GM12878 (cell line): ENCODE results near the gene CHID1. TPM values are rescaled to one million over a fixed set of nuclear protein-coding genes. Genes with fewer than 3 reads are reported as not detected.

ENCODE experiments used
- ATAC-seq: fragments of 200-7000 bp; cut with Tn5 transposase; 3 replicates; pipeline ENCODE4 v1.9.1; 2020; ENCODE audit warnings: mild to moderate bottlenecking, moderate library complexity
- BruUV-seq: library from RNA; stranded (reverse); fragments of 400-500 nt; replicated peaks from 2 replicates; lab custom pipeline; 2021; lab: Mats Ljungman, UMichigan
- CTCF ChIA-PET: fragments of 300-600 bp; sonication (Branson Sonifier 250); formaldehyde crosslinking; extraction: SDS; loops from one replicate; lab custom pipeline; 2021; ENCODE audit warnings: inconsistent platforms; lab: Yijun Ruan, JAX
- POLR2A ChIA-PET: fragments of 350-600 bp; formaldehyde crosslinking; extraction: SDS; loops from one replicate; lab custom pipeline; 2021; ENCODE audit warnings: inconsistent platforms; lab: Charles Lee
- RAD21 ChIA-PET: fragments of 300-600 bp; sonication (Branson Sonifier 250); formaldehyde crosslinking; loops from one replicate; lab custom pipeline; 2023; ENCODE audit warnings: antibody characterized with exemption; ENCODE audit not compliant: unreplicated experiment; lab: Charles Lee
- SMC1A ChIA-PET: fragments of 300-600 bp; sonication (Branson Sonifier 250); formaldehyde crosslinking; loops from one replicate; lab custom pipeline; 2023; ENCODE audit not compliant: unreplicated experiment, uncharacterized antibody; lab: Charles Lee
- DNase-seq: peaks from one replicate; pipeline ENCODE4 v3.0.0-alpha.2; 2011; ENCODE audit warnings: low read depth, low spot score
- FAIRE-seq: peaks from 3 replicates; lab custom pipeline; 2011; peaks lifted over from hg19 to GRCh38; lab: Jason Lieb, UNC
- H2AFZ ChIP-seq: 2 replicates; pipeline ENCODE4 v1.6.0; 2011; ENCODE audit warnings: low read depth, low read length, control low read depth; ENCODE audit not compliant: control insufficient read depth
- H3K27ac ChIP-seq: 2 replicates; pipeline ENCODE4 v1.5.1; 2011; ENCODE audit warnings: control low read depth; ENCODE audit not compliant: control insufficient read depth, insufficient read depth
- H3K27me3 ChIP-seq, 2 experiments: replicated peaks in 1 of 2; 2 replicates each; pipeline versions ENCODE4 v1.6.0 to v1.6.1; 2011; ENCODE audit warnings: low read length in 1 of 2; ENCODE audit not compliant: control insufficient read depth in 2 of 2, insufficient read depth in 2 of 2
- H3K36me3 ChIP-seq, 2 experiments: 2 replicates each; pipeline ENCODE4 v1.5.1; 2011; ENCODE audit warnings: low read length in 1 of 2; ENCODE audit not compliant: control insufficient read depth in 2 of 2, insufficient read depth in 2 of 2
- H3K4me1 ChIP-seq: 2 replicates; pipeline ENCODE4 v1.6.1; 2011; ENCODE audit warnings: mild to moderate bottlenecking, low read length, moderate library complexity, mixed read lengths; ENCODE audit not compliant: control insufficient read depth, insufficient read depth
- H3K4me2 ChIP-seq: 2 replicates; pipeline ENCODE4 v1.6.0; 2011; ENCODE audit warnings: control low read depth; ENCODE audit not compliant: control insufficient read depth, insufficient read depth
- H3K4me3 ChIP-seq: fragments of 200-600 bp; sonication (generic); 2 replicates; pipeline ENCODE4 v1.5.1; 2016
- H3K79me2 ChIP-seq: 2 replicates; pipeline ENCODE4 v1.6.0; 2011; ENCODE audit warnings: low read length; ENCODE audit not compliant: control insufficient read depth, insufficient read depth
- H3K9ac ChIP-seq: 2 replicates; pipeline ENCODE4 v1.8.0; 2011; ENCODE audit warnings: low read length, control low read depth, mixed read lengths; ENCODE audit not compliant: control insufficient read depth, insufficient read depth
- H3K9me3 ChIP-seq: replicated peaks from 3 replicates; pipeline ENCODE4 v1.5.1; 2011; ENCODE audit warnings: mild to moderate bottlenecking, low read length; ENCODE audit not compliant: control insufficient read depth, insufficient read depth
- H4K20me1 ChIP-seq: 2 replicates; pipeline ENCODE4 v1.6.0; 2011; ENCODE audit not compliant: control insufficient read depth, insufficient read depth
- BMI1 ChIP-seq: fragments of 450-650 bp; IDR thresholded peaks from 2 replicates; pipeline ENCODE4 v1.6.1; 2016; ENCODE audit warnings: mild to moderate bottlenecking, moderate library complexity, borderline replicate concordance
- GATAD2B ChIP-seq: fragments of 450-650 bp; conservative IDR thresholded peaks from 2 replicates; pipeline ENCODE4 v1.6.1; 2017; ENCODE audit warnings: low read depth, mild to moderate bottlenecking, moderate library complexity
- IRF5 ChIP-seq: fragments of 450-650 bp; IDR thresholded peaks from 2 replicates; pipeline ENCODE4 v1.6.1; 2017; ENCODE audit warnings: borderline replicate concordance
- JUND ChIP-seq: IDR thresholded peaks from 2 replicates; pipeline ENCODE4 v1.6.1; 2012; ENCODE audit warnings: low read depth, mild to moderate bottlenecking, low read length, improper control_type of control experiment, moderate library complexity
- RELA ChIP-seq: fragments of 450-650 bp; IDR thresholded peaks from 2 replicates; pipeline ENCODE4 v1.8.0; 2014; ENCODE audit warnings: borderline replicate concordance; ENCODE audit not compliant: partially characterized antibody
- RFX5 ChIP-seq: IDR thresholded peaks from 2 replicates; pipeline ENCODE4 v1.6.1; 2011; ENCODE audit warnings: low read depth, low read length, improper control_type of control experiment
- SMAD1 ChIP-seq: fragments of 450-650 bp; IDR thresholded peaks from 2 replicates; pipeline ENCODE4 v1.6.1; 2018; ENCODE audit warnings: mild to moderate bottlenecking, low read depth; ENCODE audit not compliant: partially characterized antibody
- STAT1 ChIP-seq: fragments of 450-650 bp; conservative IDR thresholded peaks from 2 replicates; pipeline ENCODE4 v1.6.1; 2014; ENCODE audit warnings: antibody characterized with exemption, mild to moderate bottlenecking
- SUZ12 ChIP-seq: fragments of 200-600 bp; sonication (generic); IDR thresholded peaks from one replicate; pipeline ENCODE4 v1.6.1; 2018; ENCODE audit warnings: antibody characterized with exemption, mild to moderate bottlenecking; ENCODE audit not compliant: unreplicated experiment
- YY1 ChIP-seq: IDR thresholded peaks from 2 replicates; pipeline ENCODE4 v1.6.1; 2011; ENCODE audit warnings: low read depth, mild to moderate bottlenecking, low read length
- ZBTB33 ChIP-seq: fragments of 450-650 bp; IDR thresholded peaks from 2 replicates; pipeline ENCODE4 v1.6.1; 2017; ENCODE audit warnings: mild to moderate bottlenecking
- WGBS: methylation state at CpG from one replicate; pipeline ENCODE4 v1.1.6; 2016; ENCODE audit warnings: low lambda C conversion rate; ENCODE audit not compliant: insufficient replicate concordance, insufficient coverage; ENCODE audit errors: missing lambda C conversion rate; 5-methylcytosine and 5-hydroxymethylcytosine counted together
- in situ Hi-C: fragments of 300-500 bp; cut with MboI; formaldehyde crosslinking; loops from 9 replicates; pipeline ENCODE4 v1.14.3; 2018; ENCODE audit warnings: mixed read lengths
- intact Hi-C: fragments of 100-400 bp; cut with micrococcal nuclease; formaldehyde crosslinking; loops from one replicate; pipeline ENCODE4 v1.14.2; 2022; ENCODE audit not compliant: unreplicated experiment
- polyA plus RNA-seq, 11 experiments: library from polyadenylated mRNA; depleted of rRNA in 4 of 11; unstranded in 6 of 11; stranded (reverse) in 5 of 11; fragments of >200 nt; fragmentation: Nextera tagmentation in 4 of 11; fragmentation: Illumina TruSeq in 1 of 11; extraction: Ambion mirVana in 4 of 11; extraction: Trizol in 1 of 11; gene quantifications; 1 replicate in 1 of 11; 2 replicates in 10 of 11; pipeline versions ENCODE4 v1.2.1 to v1.2.3, GENCODE V29; 2011 to 2016; ENCODE audit warnings: inconsistent platforms in 2 of 11, missing spikeins in 2 of 11, low read depth in 1 of 11
- total RNA-seq, 4 experiments: library from RNA; depleted of rRNA in 3 of 4; stranded (reverse); fragments of >200 nt in 3 of 4; fragmentation: Illumina TruSeq in 1 of 4; extraction: Trizol in 1 of 4; gene quantifications; 2 replicates each; pipeline versions ENCODE4 v1.2.1 to v1.2.3, GENCODE V29; 2013 to 2021

CHID1 gene
- total and polyA plus RNA-seq, 10 of the 15 experiments (the other 5 are each of a cell fraction or from before 2014, with no cell fraction given) = 4.8 to 75.2 (median 30.1) TPM

- Histone ChIP-seq H3K36me3 (no peaks in the 10 kb centered on the region), H3K27ac (no peak overlapping the region), H4K20me1 (no peaks in the 10 kb centered on the region), H3K79me2 (no peaks in the 10 kb centered on the region), H3K9me3 (no peaks in the 10 kb centered on the region)
- ChIA-PET POLR2A (interaction anchor here (0.7 kb wide), 1 partner anchor 417 kb away, joined by 3 read pairs; no protein-coding TSS in a partner anchor), SMC1A (no interaction called here)
- in situ Hi-C loops = no loop called here
- FAIRE-seq = no peak
- 90% methylated on average over 25 of the region's 37 CpGs for WGBS
- TF ChIP-seq IRF5 (no peak), SMAD1 (no peak), RFX5 (no peak), BMI1 (no peak), YY1 (no peak), GATAD2B (no peak), ZBTB33 (no peak), JUND (no peak), STAT1 (no peak), RELA (no peak), SUZ12 (no peak)
- TF ChIP-seq, all 136 proteins: peak for 0
- H3K9ac ChIP-seq = no peak overlapping the region
- no peaks in the 10 kb centered on the region for H3K4me1 ChIP-seq
- DNase-seq (no peak), ATAC-seq (no peak)
- intact Hi-C loops = no loop called here
- H3K27me3 ChIP-seq = no peaks in the 10 kb centered on the region
- BruUV-seq = no TSS peak
- H2AFZ ChIP-seq = no peak overlapping the region
- H3K4me2 ChIP-seq = no peak overlapping the region
- H3K4me3 ChIP-seq = no peak overlapping the region
- ChIA-PET CTCF (no interaction called here), RAD21 (interaction anchor here (0.9 kb wide), 1 partner anchor 14 kb away, joined by 3 read pairs; no protein-coding TSS in a partner anchor)
Observed at GRCh38 chr11:858762-859339, 51.8 kb downstream of the CHID1 start.
